K562 (cell line): ENCODE measurements around the gene LMLN. TPM values are rescaled to one million over a fixed set of nuclear protein-coding genes. Genes with fewer than 3 reads are reported as not detected.

ENCODE experiments used
- ATAC-seq: fragments of 200-7000 bp; cut with Tn5 transposase; 3 replicates; pipeline ENCODE4 v1.9.1; 2020; ENCODE audit warnings: moderate library complexity
- BruUV-seq: library from RNA; stranded (reverse); fragments of 400-500 nt; replicated peaks from 2 replicates; lab custom pipeline; 2021; lab: Mats Ljungman, UMichigan
- CTCF ChIA-PET: fragments of 300-600 bp; formaldehyde crosslinking; extraction: SDS; loops from one replicate; lab custom pipeline; 2021; ENCODE audit warnings: low intra/inter-chr PET ratio; lab: Yijun Ruan, JAX
- POLR2A ChIA-PET: fragments of 300-600, 350-650 bp; sonication (Branson Sonifier 250); formaldehyde crosslinking; extraction: SDS; loops from one replicate; lab custom pipeline; 2021; ENCODE audit warnings: antibody characterized with exemption, inconsistent platforms; lab: Yijun Ruan, JAX
- DNase-seq, 4 experiments: peaks; one replicate each; pipeline versions ENCODE4 v3.0.0 to v3.0.0-alpha.2; 2011 to 2018; ENCODE audit warnings: low spot score in 3 of 4, mixed read lengths in 3 of 4; ENCODE audit errors: extremely low read depth in 1 of 4
- FAIRE-seq: peaks from 2 replicates; lab custom pipeline; 2011; peaks lifted over from hg19 to GRCh38; lab: Jason Lieb, UNC
- H2AFZ ChIP-seq: 2 replicates; pipeline ENCODE4 v1.6.0; 2011; ENCODE audit warnings: low read depth, low read length, control low read depth, inconsistent platforms
- H3K27ac ChIP-seq: fragments of 200-600 bp; 3 replicates; pipeline ENCODE4 v1.8.0; 2011; ENCODE audit warnings: low read depth, mild to moderate bottlenecking, control low read depth, inconsistent platforms, low read length, moderate library complexity, mixed read lengths; ENCODE audit errors: extremely low read depth
- H3K27me3 ChIP-seq, 2 experiments: fragments of 300-600 bp in 1 of 2; 2 replicates in 1 of 2; 3 replicates in 1 of 2; pipeline versions ENCODE4 v1.6.0 to v1.8.0; 2011; ENCODE audit warnings: inconsistent platforms in 2 of 2, low read length in 2 of 2, mild to moderate bottlenecking in 1 of 2, mixed read lengths in 1 of 2, moderate library complexity in 1 of 2; ENCODE audit not compliant: control insufficient read depth in 2 of 2, insufficient read depth in 2 of 2
- H3K36me3 ChIP-seq: fragments of 300-600 bp; 3 replicates; pipeline ENCODE4 v1.8.0; 2011; ENCODE audit warnings: mild to moderate bottlenecking, low read length, inconsistent platforms; ENCODE audit not compliant: control insufficient read depth, insufficient read depth
- H3K4me1 ChIP-seq, 2 experiments: fragments of 200-600 bp in 1 of 2; replicated peaks in 1 of 2; 2 replicates in 1 of 2; 3 replicates in 1 of 2; pipeline versions ENCODE4 v1.5.1 to v1.8.0; 2011; ENCODE audit warnings: inconsistent platforms in 2 of 2, low read length in 2 of 2, mild to moderate bottlenecking in 1 of 2, mixed read lengths in 1 of 2, moderate library complexity in 1 of 2; ENCODE audit not compliant: control insufficient read depth in 2 of 2, insufficient read depth in 2 of 2
- H3K4me2 ChIP-seq: 2 replicates; pipeline ENCODE4 v1.6.1; 2011; ENCODE audit warnings: low read length, control low read depth, inconsistent platforms, mixed read lengths; ENCODE audit not compliant: insufficient read depth
- H3K4me3 ChIP-seq: fragments of 200-600 bp; sonication (generic), shearing (Covaris generic); 2 replicates; pipeline ENCODE4 v1.5.1; 2016; ENCODE audit warnings: control low read depth, inconsistent platforms
- H3K79me2 ChIP-seq: fragments of 200-600 bp; 3 replicates; pipeline ENCODE4 v1.8.0; 2011; ENCODE audit warnings: low read length, inconsistent platforms; ENCODE audit not compliant: control insufficient read depth, insufficient read depth
- H3K9ac ChIP-seq, 2 experiments: 2 replicates each; pipeline versions ENCODE4 v1.6.0 to v1.6.1; 2011; ENCODE audit warnings: low read depth in 2 of 2, low read length in 2 of 2, control low read depth in 1 of 2, inconsistent platforms in 1 of 2, mild to moderate bottlenecking in 1 of 2, mixed read lengths in 1 of 2; ENCODE audit not compliant: insufficient read depth in 1 of 2
- H3K9me1 ChIP-seq: one replicate; pipeline ENCODE4 v1.6.0; 2011; ENCODE audit warnings: inconsistent platforms, mild to moderate bottlenecking, low read length, moderate library complexity; ENCODE audit not compliant: control insufficient read depth, insufficient read depth
- H3K9me3 ChIP-seq: replicated peaks from 2 replicates; pipeline ENCODE4 v1.5.1; 2011; ENCODE audit warnings: low read depth, low read length, inconsistent platforms; ENCODE audit not compliant: control insufficient read depth, insufficient read depth
- H4K20me1 ChIP-seq: replicated peaks from 2 replicates; pipeline ENCODE4 v1.6.1; 2011; ENCODE audit warnings: low read length, inconsistent platforms, mixed read lengths; ENCODE audit not compliant: control insufficient read depth, insufficient read depth
- DLX4 ChIP-seq: fragments of 250-450 bp; sonication (Bioruptor Pico); IDR thresholded peaks from 2 replicates; pipeline ENCODE4 v1.6.1; 2021; ENCODE audit warnings: mild to moderate bottlenecking
- JUNB ChIP-seq: fragments of 450-650 bp; formaldehyde crosslinking; conservative IDR thresholded peaks from 2 replicates; pipeline ENCODE4 v1.4.0; 2020; ENCODE audit warnings: mild to moderate bottlenecking
- MAZ ChIP-seq, 2 experiments: fragments of 450-650 bp in 1 of 2; sonication (generic) in 1 of 2; formaldehyde crosslinking; IDR thresholded peaks in 1 of 2; conservative IDR thresholded peaks in 1 of 2; 2 replicates each; pipeline versions ENCODE4 v1.4.0 to v1.5.0; 2020; ENCODE audit warnings: mild to moderate bottlenecking in 1 of 2, missing genetic modification reagents in 1 of 2
- NBN ChIP-seq: fragments of 450-650 bp; IDR thresholded peaks from 2 replicates; pipeline ENCODE4 v1.6.1; 2016; ENCODE audit warnings: low read depth, mild to moderate bottlenecking
- NCOA4 ChIP-seq: fragments of 450-650 bp; IDR thresholded peaks from 2 replicates; pipeline ENCODE4 v1.6.1; 2018; ENCODE audit warnings: mild to moderate bottlenecking; ENCODE audit not compliant: partially characterized antibody
- NELFE ChIP-seq: IDR thresholded peaks from 2 replicates; pipeline ENCODE4 v1.6.1; 2011; ENCODE audit warnings: mild to moderate bottlenecking; ENCODE audit not compliant: insufficient read depth, insufficient read length
- NFIC ChIP-seq: fragments of 450-650 bp; IDR thresholded peaks from 2 replicates; pipeline ENCODE4 v1.6.1; 2017; ENCODE audit warnings: mild to moderate bottlenecking, inconsistent platforms
- NONO ChIP-seq, 2 experiments: fragments of 200-400 bp in 1 of 2; fragments of 450-650 bp in 1 of 2; formaldehyde crosslinking in 1 of 2; IDR thresholded peaks; 2 replicates each; pipeline ENCODE4 v1.6.1; 2017; ENCODE audit warnings: low read depth in 2 of 2, mild to moderate bottlenecking in 2 of 2, moderate library complexity in 2 of 2, low read length in 1 of 2
- RNF2 ChIP-seq: sonication (generic); IDR thresholded peaks from 2 replicates; pipeline ENCODE4 v1.6.1; 2016
- SIN3B ChIP-seq: fragments of 450-650 bp; IDR thresholded peaks from 2 replicates; pipeline ENCODE4 v1.6.1; 2017; ENCODE audit warnings: low read depth, mild to moderate bottlenecking, moderate library complexity
- SNIP1 ChIP-seq: fragments of 450-650 bp; IDR thresholded peaks from 2 replicates; pipeline ENCODE4 v1.7.1; 2017; ENCODE audit warnings: low read depth, mild to moderate bottlenecking
- TCF7 ChIP-seq: sonication (generic); IDR thresholded peaks from 2 replicates; pipeline ENCODE4 v1.6.1; 2016; ENCODE audit warnings: antibody characterized with exemption, borderline replicate concordance
- XRCC3 ChIP-seq: fragments of 450-650 bp; IDR thresholded peaks from 2 replicates; pipeline ENCODE4 v1.6.1; 2017; ENCODE audit warnings: mild to moderate bottlenecking, moderate library complexity
- XRCC5 ChIP-seq: fragments of 200-400 bp; formaldehyde crosslinking; IDR thresholded peaks from 2 replicates; pipeline ENCODE4 v1.6.1; 2017; ENCODE audit warnings: low read depth, mild to moderate bottlenecking, low read length
- ZNF239 ChIP-seq: fragments of 250-450 bp; sonication (Bioruptor Pico); IDR thresholded peaks from 2 replicates; pipeline ENCODE4 v1.4.0; 2020; ENCODE audit warnings: mild to moderate bottlenecking
- ZNF41 ChIP-seq: fragments of 250-450 bp; sonication (Bioruptor Pico); conservative IDR thresholded peaks from 2 replicates; pipeline ENCODE4 v1.4.0; 2020; ENCODE audit warnings: mild to moderate bottlenecking
- ZNF609 ChIP-seq: sonication (generic); formaldehyde crosslinking; IDR thresholded peaks from 2 replicates; pipeline ENCODE4 v1.8.1; 2023; ENCODE audit warnings: missing genetic modification reagents, mild to moderate bottlenecking, borderline replicate concordance
- WGBS: fragments of 100-300 bp; shearing (Covaris generic); methylation state at CpG from one replicate; pipeline ENCODE4 v1.1.6; 2016; ENCODE audit warnings: low coverage, mixed read lengths; ENCODE audit not compliant: insufficient coverage; ENCODE audit errors: missing lambda C conversion rate; 5-methylcytosine and 5-hydroxymethylcytosine counted together
- in situ Hi-C: fragments of 300-500 bp; cut with MboI; formaldehyde crosslinking; loops from 4 replicates; pipeline ENCODE4 v1.15.0; 2018; ENCODE audit warnings: inconsistent platforms, mixed read lengths
- intact Hi-C: fragments of 100-400 bp; cut with micrococcal nuclease; formaldehyde crosslinking; loops from 2 replicates; pipeline ENCODE4 v1.14.2; 2022
- polyA plus RNA-seq, 8 experiments: library from polyadenylated mRNA; depleted of rRNA in 4 of 8; stranded (reverse) in 5 of 8; unstranded in 3 of 8; fragments of >200 nt; fragmentation: Nextera tagmentation in 2 of 8; fragmentation: Illumina TruSeq in 1 of 8; extraction: Ambion mirVana in 2 of 8; extraction: Trizol in 1 of 8; gene quantifications; 2 replicates each; pipeline versions ENCODE4 v1.2.1 to v1.2.3, GENCODE V29; 2011 to 2014; ENCODE audit warnings: inconsistent platforms in 1 of 8, missing spikeins in 1 of 8
- total RNA-seq, 7 experiments: library from RNA; depleted of rRNA in 6 of 7; stranded (reverse); fragments of >200 nt in 6 of 7; fragmentation: Illumina TruSeq in 2 of 7; extraction: Trizol in 2 of 7; gene quantifications; 2 replicates each; pipeline versions ENCODE4 v1.2.1 to v1.2.3, GENCODE V29; 2011 to 2021; ENCODE audit warnings: low replicate concordance in 1 of 7

Gene LMLN
- total and polyA plus RNA-seq, 9 of the 15 experiments (the other 6 are each of a cell fraction or from before 2014, with no cell fraction given): 2.2 to 15.9 (median 6.9) TPM

GRCh38 chr3:197949778-197950676, 10.0 kb upstream of the LMLN start, which contains the start of gene RPL35A:
Gene RPL35A, plus strand, starts transcription at chr3:197950190. Its CDS starts 778 bp downstream, at chr3:197950968.
- intact Hi-C loops (loop anchor here (1.0 to 10.0 kb wide), 2 partner anchors 10 to 215 kb away; partner anchors contain the start of genes LMLN and RUBCN), in situ Hi-C loops (no loop called here)
- FAIRE-seq (peak; percentile 99), ATAC-seq (peak; percentile 82), DNase-seq (peak; percentile 75 to 95 (median 80))
- H3K9me3 ChIP-seq: no peaks in the 10 kb centered on the region
- under 1% methylated on average over 36 of the region's 36 CpGs for WGBS
- CTCF ChIA-PET: no interaction called here
- POLR2A ChIA-PET: interaction anchor here (0.6 to 3.1 kb wide), 13 partner anchors 8 to 139 kb away, joined by 3 to 16 read pairs (median 4); a partner anchor contains a TSS
- BruUV-seq: TSS peak; percentile 72
- peaks cover 18 to 22% of the 10 kb centered on the region in 2 experiments; a peak in 4 of 5 replicates for H3K4me1 ChIP-seq
- no peaks in the 10 kb centered on the region for H3K9me1 ChIP-seq
- peaks cover 47% of the 10 kb centered on the region for H3K36me3 ChIP-seq
- H3K27ac ChIP-seq: peak within 1 kb of the TSS; percentile 98
- peak within 1 kb of the TSS; percentile 98 for H3K4me2 ChIP-seq
- H3K27me3 ChIP-seq: no peaks in the 10 kb centered on the region
- H3K4me3 ChIP-seq: peak within 1 kb of the TSS; percentile 86
- H2AFZ ChIP-seq: peak within 1 kb of the TSS; percentile 97
- H3K79me2 ChIP-seq: peaks cover 51% of the 10 kb centered on the region
- H3K9ac ChIP-seq: peak within 1 kb of the TSS; percentile 88 to 99
- H4K20me1 ChIP-seq: peaks cover 11% of the 10 kb centered on the region; the same call in 1 of the 2 replicates
- TF ChIP-seq ZNF609 (CRISPR knock-in tag): no peak
- TF ChIP-seq MAZ (CRISPR knock-in tag; conservative IDR thresholded peaks at IDR 0.05 in 1 of 2, IDR thresholded peaks at IDR 0.05 in 1 of 2): peak; percentile 25 to 30; a peak in 2 of 4 replicates
- TF ChIP-seq XRCC3: no peak
- TF ChIP-seq TCF7: no peak
- TF ChIP-seq SIN3B: peak; percentile 65
- peak; percentile 58; the same call in 1 of the 2 replicates for TF ChIP-seq NFIC
- TF ChIP-seq XRCC5: peak; percentile 68; the same call in 1 of the 2 replicates
- no peak for TF ChIP-seq ZNF41 (CRISPR knock-in tag)
- 0 out of 4 replicates have a peak, but pooled peaks of 1 of the 2 experiments have one; percentile 7 for TF ChIP-seq NONO (IDR thresholded peaks at IDR 0.05; ENCODE audit: low read depth in 2 of 2, low read length in 1 of 2)
- no peak for TF ChIP-seq DLX4 (CRISPR knock-in tag)
- TF ChIP-seq RNF2: no peak
- no peak for TF ChIP-seq ZNF239 (CRISPR knock-in tag)
- no peak for TF ChIP-seq SNIP1
- no peak for TF ChIP-seq NELFE
- TF ChIP-seq JUNB: no peak
- no peak for TF ChIP-seq NCOA4
- no peak for TF ChIP-seq NBN
